RPMI7951 (cell line): ENCODE data around the gene PIK3CA. TPM values are rescaled to one million over a fixed set of nuclear protein-coding genes. Genes with fewer than 3 reads are reported as not detected.
A peak's percentile ranks its signal among the peaks of the same experiment; 100 is the strongest.
"Not testable (repeated sequence)": the region's sequence is repeated elsewhere in the genome, so short reads cannot be mapped to it uniquely, and the experiment has no call there.

Experiments used
- DNase-seq: peaks from one replicate; pipeline ENCODE4 v3.0.0-alpha.2; 2012; ENCODE audit warnings: low read depth
- total RNA-seq: library from RNA; depleted of rRNA; stranded (reverse); fragments of >200 nt; shearing (Covaris generic); gene quantifications from 2 replicates; pipeline ENCODE4 v1.2.3, GENCODE V29; 2014

The PIK3CA gene
- total RNA-seq, 1 experiment from 2014 or later, result 23.9 TPM

- no peak for DNase-seq
Measured at GRCh38 chr3:179196700-179197099, 48.5 kb downstream of the PIK3CA start.

DNA sequence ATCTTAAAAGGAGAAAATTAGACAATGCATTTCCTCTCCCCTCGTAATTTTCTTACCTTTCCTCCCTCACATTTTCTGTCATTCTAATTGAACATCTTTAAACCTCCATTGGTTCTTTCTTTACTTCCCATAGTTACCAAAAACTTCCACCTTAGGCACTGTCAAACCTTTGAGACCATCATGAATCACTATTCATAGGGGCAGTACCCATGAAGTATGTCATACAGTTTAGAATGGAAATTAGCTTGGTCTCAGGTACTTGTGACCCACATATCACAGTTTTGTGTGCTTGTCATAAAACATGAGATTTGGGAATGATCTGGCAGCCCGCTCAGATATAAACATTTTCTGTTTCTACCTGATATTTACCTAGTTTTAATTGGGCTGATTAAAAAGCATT is 52.6 kb downstream of the PIK3CA start:
- DNase-seq, result no peak

- DNase-seq, result not testable (repeated sequence)
Measured at GRCh38 chr3:179215550-179215949, 67.4 kb downstream of the PIK3CA start.

- DNase-seq, result not testable (repeated sequence)
Measured at GRCh38 chr3:179218213-179218612, 70.1 kb downstream of the PIK3CA start.

DNA sequence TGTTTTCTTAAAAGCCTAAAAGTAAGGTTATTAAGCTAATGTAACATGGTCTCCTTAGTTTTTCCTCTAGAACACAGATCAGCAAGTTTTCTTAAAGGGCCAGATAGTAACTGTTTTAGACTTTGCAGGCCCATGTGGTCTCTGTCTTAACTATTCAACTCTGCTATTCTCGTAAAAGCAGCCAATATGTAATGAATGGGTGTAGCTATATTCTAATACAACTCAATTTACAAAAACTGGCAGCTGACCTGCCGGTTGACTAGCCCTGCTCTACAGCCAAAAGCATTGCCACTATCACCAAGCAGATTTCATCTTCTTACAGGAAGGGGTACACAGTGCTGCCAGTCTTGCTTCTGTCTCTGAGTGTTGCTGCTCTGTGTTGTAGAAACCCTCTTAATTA is 75.4 kb downstream of the PIK3CA start:
- no peak for DNase-seq

DNA sequence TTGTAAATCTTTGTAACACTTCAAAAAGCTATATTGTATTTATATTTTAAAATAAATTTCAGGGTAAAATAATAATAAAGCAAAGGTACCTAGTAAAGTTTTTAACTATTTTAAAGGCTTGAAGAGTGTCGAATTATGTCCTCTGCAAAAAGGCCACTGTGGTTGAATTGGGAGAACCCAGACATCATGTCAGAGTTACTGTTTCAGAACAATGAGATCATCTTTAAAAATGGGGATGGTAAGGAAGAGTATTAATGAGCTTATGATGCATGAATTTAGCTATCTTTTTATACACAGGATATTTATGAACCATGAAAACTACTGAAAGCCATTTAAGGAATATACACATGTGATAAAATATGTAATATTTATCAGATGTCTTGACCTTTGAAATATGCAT is 76.4 kb downstream of the PIK3CA start:
- no peak for DNase-seq

- peak; percentile 7 for DNase-seq
Measured at GRCh38 chr3:179227349-179227748, 79.2 kb downstream of the PIK3CA start.

DNA sequence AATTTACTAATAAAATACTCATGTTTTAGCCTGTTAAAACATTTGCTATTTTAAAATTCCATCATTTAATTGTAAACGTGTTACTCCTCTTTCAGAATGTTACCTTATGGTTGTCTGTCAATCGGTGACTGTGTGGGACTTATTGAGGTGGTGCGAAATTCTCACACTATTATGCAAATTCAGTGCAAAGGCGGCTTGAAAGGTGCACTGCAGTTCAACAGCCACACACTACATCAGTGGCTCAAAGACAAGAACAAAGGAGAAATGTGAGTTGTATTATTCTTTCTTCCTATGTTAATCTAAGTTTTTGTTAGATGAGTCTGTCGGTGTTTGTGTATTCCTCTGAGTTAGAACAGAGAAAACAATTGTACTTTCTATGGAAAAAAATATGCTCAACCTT is 81.0 kb downstream of the PIK3CA start:
- DNase-seq, result no peak

- no peak for DNase-seq
Measured at GRCh38 chr3:179233043-179233442, 84.9 kb downstream of the PIK3CA start.

DNA sequence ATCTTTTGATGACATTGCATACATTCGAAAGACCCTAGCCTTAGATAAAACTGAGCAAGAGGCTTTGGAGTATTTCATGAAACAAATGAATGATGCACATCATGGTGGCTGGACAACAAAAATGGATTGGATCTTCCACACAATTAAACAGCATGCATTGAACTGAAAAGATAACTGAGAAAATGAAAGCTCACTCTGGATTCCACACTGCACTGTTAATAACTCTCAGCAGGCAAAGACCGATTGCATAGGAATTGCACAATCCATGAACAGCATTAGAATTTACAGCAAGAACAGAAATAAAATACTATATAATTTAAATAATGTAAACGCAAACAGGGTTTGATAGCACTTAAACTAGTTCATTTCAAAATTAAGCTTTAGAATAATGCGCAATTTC is 86.0 kb downstream of the PIK3CA start:
- DNase-seq, result no peak

GRCh38 chr3:179236669-179237301 is 88.6 kb downstream of the PIK3CA start:
- DNase-seq, result no peak

DNA sequence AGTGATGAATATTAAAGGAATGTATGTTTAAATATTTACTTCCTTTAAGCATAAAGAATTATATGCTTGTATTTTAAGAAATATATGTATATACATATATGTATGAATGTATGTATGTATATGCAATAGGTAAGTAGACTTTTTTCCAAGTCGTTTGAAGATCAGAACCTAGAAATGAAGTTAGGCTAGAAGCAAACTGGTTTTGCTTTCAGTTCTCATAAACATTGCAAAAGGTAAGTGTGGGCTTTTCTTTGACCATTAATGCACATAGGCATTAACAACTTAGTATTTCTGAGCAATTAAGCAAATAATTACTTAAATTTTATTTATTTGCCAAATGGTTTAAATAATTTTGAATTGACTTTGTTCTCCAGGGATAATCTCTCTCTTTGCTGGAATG is 92.1 kb downstream of the PIK3CA start:
- not testable (repeated sequence) for DNase-seq

DNA sequence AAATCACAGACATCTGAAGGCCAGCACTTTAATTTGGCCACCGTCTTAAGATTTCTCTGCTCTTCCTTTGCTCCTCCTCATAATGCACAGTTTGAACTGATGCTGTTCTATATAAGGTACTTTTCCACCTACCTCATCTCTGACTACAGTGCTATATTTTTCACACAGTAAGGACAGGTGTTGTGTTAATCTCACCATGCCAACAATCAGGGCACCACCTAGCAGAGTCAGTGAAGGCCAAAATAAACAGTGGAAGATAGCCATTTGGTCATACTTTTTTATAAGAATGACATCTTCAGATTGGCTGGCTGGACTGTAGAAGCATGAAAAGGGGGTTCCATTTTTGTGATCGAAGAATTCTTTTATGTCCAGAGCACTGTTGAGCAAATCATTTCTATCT is 94.7 kb downstream of the PIK3CA start:
- not testable (repeated sequence) for DNase-seq

GRCh38 chr3:179244878-179245277 is 96.7 kb downstream of the PIK3CA start:
- DNase-seq, result no peak

- no peak for DNase-seq
Measured at GRCh38 chr3:179247289-179248015, 99.3 kb downstream of the PIK3CA start.

- no peak for DNase-seq
Measured at GRCh38 chr3:179250803-179251476, 102.8 kb downstream of the PIK3CA start, which contains the start of gene KCNMB3. KCNMB3 (minus strand) TSS chr3:179251114; CDS start chr3:179250990, 124 bp downstream.

DNA sequence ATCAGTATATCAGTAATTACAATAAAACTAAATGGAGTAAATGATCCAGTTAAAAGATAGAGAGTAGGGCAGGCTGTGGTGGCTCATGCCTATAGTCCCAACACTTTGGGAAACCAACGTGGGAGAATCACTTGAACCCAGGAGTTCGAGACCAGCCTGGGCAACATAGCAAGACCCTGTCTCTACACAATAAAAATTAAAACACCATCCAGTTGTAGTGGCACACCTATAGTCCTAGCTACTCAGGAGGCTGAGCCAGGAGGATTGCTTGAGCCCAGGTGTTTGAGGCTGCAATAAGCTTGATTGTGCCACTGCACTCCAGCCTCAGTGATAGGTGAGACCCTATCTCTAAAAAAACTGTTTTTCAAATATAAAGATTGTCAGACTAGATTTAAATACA is 108.7 kb downstream of the PIK3CA start:
- no peak for DNase-seq

- not testable (repeated sequence) for DNase-seq
Measured at GRCh38 chr3:179257742-179258141, 109.6 kb downstream of the PIK3CA start.

DNA sequence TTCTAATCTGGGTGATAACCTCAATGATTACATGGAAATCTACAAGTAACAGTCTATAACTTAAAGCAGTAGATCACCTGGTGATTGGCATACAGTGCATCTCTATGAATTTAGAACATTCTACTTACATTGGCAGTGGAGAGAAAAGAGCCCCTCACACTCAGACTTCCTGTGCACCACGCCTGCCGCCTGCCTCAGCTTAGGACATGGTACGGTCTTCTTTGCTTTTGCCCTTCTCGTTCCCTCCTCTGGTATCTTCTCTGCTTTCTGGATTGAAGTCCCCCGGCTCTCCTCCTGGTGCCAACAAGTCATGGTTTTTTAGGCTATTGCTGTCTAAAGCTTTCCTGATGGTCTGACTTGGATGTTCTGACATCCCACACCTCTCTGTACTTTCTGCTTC is 110.7 kb downstream of the PIK3CA start:
- DNase-seq, result no peak

DNA sequence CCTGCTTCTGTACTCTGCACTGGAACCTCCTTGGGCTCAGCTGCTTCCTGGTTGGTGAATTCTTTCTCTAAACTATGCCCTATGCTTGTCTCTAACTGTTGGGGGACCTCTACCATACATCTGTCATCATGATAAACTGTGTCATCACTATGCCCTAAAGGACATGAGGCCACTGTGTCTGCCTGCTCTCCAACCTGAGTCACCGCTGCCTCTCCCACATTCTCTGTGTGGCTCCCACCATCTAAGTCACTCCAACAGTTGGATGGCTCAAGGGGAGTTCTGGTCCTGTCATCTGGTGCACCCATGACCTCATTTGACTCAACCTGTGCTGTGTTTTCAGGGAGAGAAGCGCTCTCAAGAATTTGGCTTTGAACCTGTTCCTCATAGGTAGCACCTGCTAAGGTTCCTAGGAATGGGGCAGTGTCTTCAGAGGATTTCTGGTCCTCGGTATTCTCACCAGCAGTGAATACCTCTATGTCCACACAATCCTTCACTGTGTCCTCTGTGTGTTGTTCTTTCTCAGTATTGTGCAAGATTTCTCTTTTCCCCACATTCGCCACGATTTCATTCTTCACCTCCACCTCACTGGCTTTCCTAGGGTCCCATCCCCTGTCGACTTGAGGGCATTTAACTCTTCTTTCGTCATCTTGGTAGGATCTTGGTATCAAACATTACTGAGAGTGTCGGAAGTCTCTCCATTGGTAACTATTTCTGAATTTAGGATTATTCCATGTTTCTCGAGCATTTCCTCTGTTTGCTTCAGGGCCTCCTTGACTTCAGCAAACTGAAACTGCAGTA is 112.0 kb downstream of the PIK3CA start:
- DNase-seq, result not testable (repeated sequence)

GRCh38 chr3:179260949-179261765 is 113.0 kb downstream of the PIK3CA start:
- peak; percentile 81 for DNase-seq
